K562 (cell line): ENCODE results near the gene MAST1. TPM values are rescaled to one million over a fixed set of nuclear protein-coding genes. Genes with fewer than 3 reads are reported as not detected.

Experiments
- CEBPG ChIP-seq, 3 experiments: fragments of 200-800 bp in 1 of 3; sonication (Bioruptor generic) in 1 of 3; sonication (generic) in 1 of 3; formaldehyde crosslinking in 1 of 3; IDR thresholded peaks in 2 of 3; conservative IDR thresholded peaks in 1 of 3; 2 replicates each; pipeline versions ENCODE4 v1.6.1 to v1.8.0; 2016 to 2022; ENCODE audit warnings: missing compliant biosample characterization in 2 of 3, missing genetic modification characterization in 2 of 3, mild to moderate bottlenecking in 1 of 3, missing genetic modification reagents in 1 of 3
- ELF2 ChIP-seq: fragments of 250-450 bp; sonication (Bioruptor Pico); IDR thresholded peaks from 2 replicates; pipeline ENCODE4 v1.5.0; 2021; ENCODE audit warnings: mild to moderate bottlenecking
- HBP1 ChIP-seq: fragments of 450-650 bp; formaldehyde crosslinking; IDR thresholded peaks from 2 replicates; pipeline ENCODE4 v1.4.0; 2022; ENCODE audit warnings: missing genetic modification characterization
- PML ChIP-seq: IDR thresholded peaks from 2 replicates; pipeline ENCODE4 v1.6.1; 2012; ENCODE audit warnings: low read length, inconsistent platforms
- RFX7 ChIP-seq: fragments of 250-450 bp; sonication (Bioruptor Pico); IDR thresholded peaks from 2 replicates; pipeline ENCODE4 v1.5.1; 2021; ENCODE audit warnings: mild to moderate bottlenecking
- RNF2 ChIP-seq: sonication (generic); IDR thresholded peaks from 2 replicates; pipeline ENCODE4 v1.6.1; 2016
- SIX5 ChIP-seq, 2 experiments: IDR thresholded peaks; 2 replicates each; pipeline ENCODE4 v1.6.1; 2011; ENCODE audit warnings: low read length in 2 of 2, borderline replicate concordance in 1 of 2, low read depth in 1 of 2, mild to moderate bottlenecking in 1 of 2, moderate library complexity in 1 of 2; ENCODE audit not compliant: insufficient read depth in 1 of 2
- SNRNP70 ChIP-seq: fragments of 200-400 bp; formaldehyde crosslinking; optimal IDR thresholded peaks from 2 replicates; pipeline ENCODE3; 2017; ENCODE audit warnings: low read depth, low read length
- TSHZ1 ChIP-seq: fragments of 250-450 bp; sonication (Bioruptor Pico); IDR thresholded peaks from 2 replicates; pipeline ENCODE4 v1.4.0; 2020; ENCODE audit warnings: mild to moderate bottlenecking, moderate library complexity
- ZEB2 ChIP-seq: fragments of 450-650 bp; IDR thresholded peaks from 2 replicates; pipeline ENCODE4 v1.6.1; 2016
- ZNF12 ChIP-seq: sonication (generic); formaldehyde crosslinking; IDR thresholded peaks from 2 replicates; pipeline ENCODE4 v1.4.0; 2020; ENCODE audit warnings: mild to moderate bottlenecking, missing genetic modification reagents
- ZNF134 ChIP-seq: fragments of 250-450 bp; sonication (Bioruptor Pico); conservative IDR thresholded peaks from 2 replicates; pipeline ENCODE4 v1.4.0; 2020
- ZNF263 ChIP-seq: sonication (generic); formaldehyde crosslinking; IDR thresholded peaks from 2 replicates; pipeline ENCODE4 v1.8.0; 2022; ENCODE audit warnings: mild to moderate bottlenecking, missing genetic modification reagents, borderline replicate concordance
- ZNF316 ChIP-seq: fragments of 450-650 bp; IDR thresholded peaks from 2 replicates; pipeline ENCODE4 v1.6.1; 2016
- ZNF57 ChIP-seq: fragments of 450-650 bp; formaldehyde crosslinking; IDR thresholded peaks from 2 replicates; pipeline ENCODE4 v1.4.0; 2020; ENCODE audit warnings: mild to moderate bottlenecking, moderate library complexity
- ZNF76 ChIP-seq: fragments of 250-450 bp; sonication (Bioruptor Pico); IDR thresholded peaks from 2 replicates; pipeline ENCODE4 v1.4.0; 2020; ENCODE audit warnings: mild to moderate bottlenecking, moderate library complexity, borderline replicate concordance
- ZNF778 ChIP-seq: fragments of 450-650 bp; formaldehyde crosslinking; IDR thresholded peaks from 2 replicates; pipeline ENCODE4 v1.4.0; 2020; ENCODE audit warnings: mild to moderate bottlenecking, moderate library complexity
- ZNF79 ChIP-seq: fragments of 250-450 bp; sonication (Bioruptor Pico); IDR thresholded peaks from 2 replicates; pipeline ENCODE4 v1.4.0; 2020; ENCODE audit warnings: low read depth, mild to moderate bottlenecking, moderate library complexity
- polyA plus RNA-seq, 8 experiments: library from polyadenylated mRNA; depleted of rRNA in 4 of 8; stranded (reverse) in 5 of 8; unstranded in 3 of 8; fragments of >200 nt; fragmentation: Nextera tagmentation in 2 of 8; fragmentation: Illumina TruSeq in 1 of 8; extraction: Ambion mirVana in 2 of 8; extraction: Trizol in 1 of 8; gene quantifications; 2 replicates each; pipeline versions ENCODE4 v1.2.1 to v1.2.3, GENCODE V29; 2011 to 2014; ENCODE audit warnings: inconsistent platforms in 1 of 8, missing spikeins in 1 of 8
- total RNA-seq, 7 experiments: library from RNA; depleted of rRNA in 6 of 7; stranded (reverse); fragments of >200 nt in 6 of 7; fragmentation: Illumina TruSeq in 2 of 7; extraction: Trizol in 2 of 7; gene quantifications; 2 replicates each; pipeline versions ENCODE4 v1.2.1 to v1.2.3, GENCODE V29; 2011 to 2021; ENCODE audit warnings: low replicate concordance in 1 of 7
- TF ChIP-seq, protein P1 (sequence below): fragments of 450-650 bp; IDR thresholded peaks from 2 replicates; pipeline ENCODE4 v1.7.0; 2016; ENCODE audit warnings: borderline replicate concordance
- TF ChIP-seq, protein P2 (sequence below): IDR thresholded peaks from 3 replicates; pipeline ENCODE4 v1.6.1; 2011; ENCODE audit warnings: borderline replicate concordance, mild to moderate bottlenecking; ENCODE audit not compliant: insufficient read length, insufficient read depth

Gene MAST1
- total and polyA plus RNA-seq, 9 of the 15 experiments (the other 6 are each of a cell fraction or from before 2014, with no cell fraction given) = 0.48 to 10.3 (median 3.9) TPM

GRCh38 chr19:12789904-12790619 is 48.3 kb upstream of the MAST1 start (continued):
- TF ChIP-seq, protein P1, sequence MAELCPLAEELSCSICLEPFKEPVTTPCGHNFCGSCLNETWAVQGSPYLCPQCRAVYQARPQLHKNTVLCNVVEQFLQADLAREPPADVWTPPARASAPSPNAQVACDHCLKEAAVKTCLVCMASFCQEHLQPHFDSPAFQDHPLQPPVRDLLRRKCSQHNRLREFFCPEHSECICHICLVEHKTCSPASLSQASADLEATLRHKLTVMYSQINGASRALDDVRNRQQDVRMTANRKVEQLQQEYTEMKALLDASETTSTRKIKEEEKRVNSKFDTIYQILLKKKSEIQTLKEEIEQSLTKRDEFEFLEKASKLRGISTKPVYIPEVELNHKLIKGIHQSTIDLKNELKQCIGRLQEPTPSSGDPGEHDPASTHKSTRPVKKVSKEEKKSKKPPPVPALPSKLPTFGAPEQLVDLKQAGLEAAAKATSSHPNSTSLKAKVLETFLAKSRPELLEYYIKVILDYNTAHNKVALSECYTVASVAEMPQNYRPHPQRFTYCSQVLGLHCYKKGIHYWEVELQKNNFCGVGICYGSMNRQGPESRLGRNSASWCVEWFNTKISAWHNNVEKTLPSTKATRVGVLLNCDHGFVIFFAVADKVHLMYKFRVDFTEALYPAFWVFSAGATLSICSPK = no peak
- 0 out of 2 replicates have a peak, but pooled peaks have one; percentile 65 for TF ChIP-seq ZNF12
- no peak for TF ChIP-seq ZNF76
- no peak for TF ChIP-seq HBP1
- peak; percentile 27; the same call in 1 of the 2 replicates for TF ChIP-seq PML
- TF ChIP-seq RFX7 (CRISPR knock-in tag) = no peak
- no peak for TF ChIP-seq ZNF263
- TF ChIP-seq, protein P2, sequence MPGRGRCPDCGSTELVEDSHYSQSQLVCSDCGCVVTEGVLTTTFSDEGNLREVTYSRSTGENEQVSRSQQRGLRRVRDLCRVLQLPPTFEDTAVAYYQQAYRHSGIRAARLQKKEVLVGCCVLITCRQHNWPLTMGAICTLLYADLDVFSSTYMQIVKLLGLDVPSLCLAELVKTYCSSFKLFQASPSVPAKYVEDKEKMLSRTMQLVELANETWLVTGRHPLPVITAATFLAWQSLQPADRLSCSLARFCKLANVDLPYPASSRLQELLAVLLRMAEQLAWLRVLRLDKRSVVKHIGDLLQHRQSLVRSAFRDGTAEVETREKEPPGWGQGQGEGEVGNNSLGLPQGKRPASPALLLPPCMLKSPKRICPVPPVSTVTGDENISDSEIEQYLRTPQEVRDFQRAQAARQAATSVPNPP = no peak
- no peak for TF ChIP-seq ZNF778
- peak in 1 of 2 experiments; percentile 48; a peak in 2 of 4 replicates for TF ChIP-seq SIX5 (IDR thresholded peaks at IDR 0.05; ENCODE audit: borderline replicate concordance in 1 of 2, insufficient read depth in 1 of 2, low read depth in 1 of 2, low read length in 2 of 2)
- TF ChIP-seq ZNF79 = no peak
- no peak for TF ChIP-seq ZEB2
- no peak for TF ChIP-seq ZNF134 (CRISPR knock-in tag)
- TF ChIP-seq SNRNP70 = no peak
- no peak for TF ChIP-seq ZNF316
- TF ChIP-seq TSHZ1 (CRISPR knock-in tag) = no peak
- TF ChIP-seq ELF2 (CRISPR knock-in tag) = no peak
- TF ChIP-seq ZNF57 (CRISPR knock-in tag) = no peak
- peak; percentile 82 for TF ChIP-seq CEBPG (CRISPR knock-in tag; IDR thresholded peaks at IDR 0.05)
- TF ChIP-seq CEBPG (tag; conservative IDR thresholded peaks at IDR 0.05 in 1 of 2, IDR thresholded peaks at IDR 0.05 in 1 of 2) = peak in 1 of 2 experiments; percentile 91; a peak in 3 of 4 replicates
- peak; percentile 85 for TF ChIP-seq RNF2
